Measurements from ENCODE around the gene FLRT1.

Gene FLRT1

DNA sequence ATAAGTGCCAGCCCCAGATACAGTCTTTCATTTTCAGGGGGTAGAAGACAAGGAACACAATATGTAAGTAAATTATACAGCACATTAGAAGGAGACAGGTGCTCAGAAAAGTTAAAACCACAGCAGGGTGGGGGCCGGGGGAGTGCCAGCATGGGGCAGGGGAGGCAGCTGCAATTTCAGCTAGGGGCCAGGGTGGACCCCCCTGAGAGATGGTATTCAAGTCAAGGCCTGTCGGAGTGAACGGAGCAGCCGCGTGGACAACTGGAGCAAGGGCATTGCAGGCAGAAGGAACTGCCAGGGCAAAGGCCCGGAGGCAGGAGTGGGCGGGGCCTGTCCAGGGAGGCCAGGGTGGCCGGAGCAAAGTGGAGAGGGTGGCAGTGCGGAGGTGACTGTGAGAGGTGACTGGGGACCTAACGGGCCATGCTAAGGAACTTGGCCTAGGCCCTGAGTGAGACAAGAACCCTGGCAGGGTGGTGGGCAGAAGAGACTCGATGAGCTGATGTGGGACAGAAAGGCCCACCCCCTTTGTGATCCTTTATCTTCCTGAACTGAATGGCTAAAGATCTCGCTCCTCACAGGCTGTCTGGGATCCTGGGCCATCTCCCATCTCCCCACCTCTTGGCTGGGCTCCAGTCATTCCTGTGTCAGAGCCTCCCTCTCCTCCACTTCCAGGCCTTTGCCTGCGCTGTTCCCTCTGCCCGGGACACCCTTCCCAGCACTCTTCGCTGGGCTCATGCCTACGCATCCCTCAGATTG is 22.4 kb upstream of the FLRT1 start:
- Mint-ChIP-seq H3K4me1 (peaks cover under 1% of the 10 kb centered on the region), H3K4me3 (no peak overlapping the region), H3K36me3 (peaks cover 8% of the 10 kb centered on the region), H3K27ac (no peak overlapping the region), H3K9me3 (peaks cover 6% of the 10 kb centered on the region)
- ATAC-seq (no peak), DNase-seq (ENCODE audit: low spot score in 2 of 2) (no peak)

DNA sequence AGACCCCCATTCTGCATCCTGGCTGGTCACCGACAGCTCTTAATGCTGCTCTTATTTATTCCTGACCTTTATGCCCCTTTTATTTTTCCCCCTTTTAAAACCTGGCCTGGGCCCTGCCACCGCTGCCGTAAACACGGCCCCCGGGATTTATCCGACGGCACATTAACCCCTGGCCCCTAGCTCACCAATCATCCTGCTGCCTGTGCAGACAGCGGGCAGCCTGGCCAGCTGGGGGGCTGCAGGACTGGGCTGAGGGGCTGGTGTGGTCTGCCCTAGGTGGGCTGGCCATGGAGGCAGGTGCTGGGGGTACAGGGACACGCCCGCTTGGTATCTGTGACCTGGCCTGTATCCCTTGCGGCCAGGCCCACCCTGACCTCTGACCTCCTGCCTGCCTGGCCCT is 21.4 kb upstream of the FLRT1 start:
- Mint-ChIP-seq H3K4me1 (no peaks in the 10 kb centered on the region), H3K36me3 (peaks cover 8% of the 10 kb centered on the region), H3K9me3 (peaks cover 6% of the 10 kb centered on the region), H3K27ac (no peak overlapping the region), H3K4me3 (no peak overlapping the region)
- ATAC-seq (no peak), DNase-seq (ENCODE audit: low spot score in 2 of 2) (no peak)

DNA sequence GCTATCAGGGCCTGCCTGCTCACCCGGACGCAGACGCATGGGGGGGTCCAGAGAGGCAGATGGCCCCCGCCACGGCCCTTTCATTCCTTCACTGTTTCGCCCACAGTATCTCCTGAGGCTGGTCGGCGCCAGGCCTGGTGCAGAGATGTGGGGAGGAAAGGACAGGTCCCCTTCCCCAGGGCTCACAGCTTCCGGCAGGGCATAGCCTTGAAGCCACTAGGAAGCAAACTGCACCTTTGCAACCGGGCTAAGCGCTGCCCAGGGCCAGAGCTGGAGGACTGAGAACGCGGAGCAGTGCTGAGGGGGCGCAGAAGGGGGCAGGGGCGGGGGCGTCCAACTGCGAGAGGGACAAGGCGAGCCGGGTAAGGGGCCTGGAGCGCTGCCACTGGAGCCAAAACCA is 20.2 kb upstream of the FLRT1 start:
- ATAC-seq (no peak), DNase-seq (ENCODE audit: low spot score in 2 of 2) (no peak)
- no peaks in the 10 kb centered on the region for H3K4me1 Mint-ChIP-seq
- H3K4me3 Mint-ChIP-seq, result no peak overlapping the region
- peaks cover 8% of the 10 kb centered on the region for H3K36me3 Mint-ChIP-seq
- H3K9me3 Mint-ChIP-seq, result peaks cover under 1% of the 10 kb centered on the region
- no peak overlapping the region for H3K27ac Mint-ChIP-seq

DNA sequence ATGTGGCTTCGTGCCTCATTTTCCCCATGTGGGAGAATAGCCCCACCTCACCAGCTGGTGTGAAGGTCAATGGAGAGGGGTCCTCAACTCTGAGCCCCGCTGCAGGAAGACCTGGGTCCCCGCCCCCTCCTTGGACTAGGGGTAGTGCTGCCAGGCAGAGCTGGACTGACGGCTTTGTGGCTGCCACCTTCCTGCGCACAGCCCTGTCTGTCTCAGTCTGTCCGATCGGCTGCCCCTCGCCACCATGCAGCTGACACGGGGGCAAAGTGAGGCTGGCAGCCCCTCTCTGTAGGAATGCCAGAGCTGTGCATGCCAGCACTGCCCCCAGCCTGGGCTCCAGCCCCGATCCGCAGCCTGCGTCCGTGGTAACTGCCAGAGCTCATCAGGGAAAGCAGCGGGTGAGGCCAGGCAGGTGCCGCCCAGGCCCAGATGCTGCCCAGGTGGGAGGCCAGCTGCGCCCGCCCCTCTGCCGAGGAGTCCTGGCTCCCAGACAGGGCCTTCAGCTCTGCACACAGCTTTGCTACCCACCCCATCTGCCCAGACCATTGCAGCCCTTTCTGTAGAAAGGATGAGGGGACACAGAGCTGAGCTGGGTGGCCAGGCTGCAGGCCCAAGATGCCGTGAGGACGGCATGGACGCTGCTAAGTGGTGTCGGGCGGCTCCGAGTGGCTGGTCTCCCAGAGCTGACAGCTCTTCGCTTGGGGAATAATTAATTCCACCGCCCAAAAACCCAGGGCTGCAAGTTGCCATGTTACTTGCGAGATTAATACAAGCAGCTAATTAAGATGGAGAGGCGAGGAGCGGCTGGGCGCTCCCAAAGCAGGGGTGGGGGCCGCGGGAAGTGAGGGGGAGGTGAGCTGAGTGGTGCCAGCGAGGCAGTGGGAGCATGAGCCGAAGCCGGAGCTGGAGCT is 19.5 kb upstream of the FLRT1 start:
- H3K36me3 Mint-ChIP-seq, result peaks cover 8% of the 10 kb centered on the region
- no peaks in the 10 kb centered on the region for H3K4me1 Mint-ChIP-seq
- no peak overlapping the region for H3K4me3 Mint-ChIP-seq
- no peak for DNase-seq (ENCODE audit: low spot score in 2 of 2)
- no peaks in the 10 kb centered on the region for H3K9me3 Mint-ChIP-seq
- no peak for ATAC-seq
- no peak overlapping the region for H3K27ac Mint-ChIP-seq

DNA sequence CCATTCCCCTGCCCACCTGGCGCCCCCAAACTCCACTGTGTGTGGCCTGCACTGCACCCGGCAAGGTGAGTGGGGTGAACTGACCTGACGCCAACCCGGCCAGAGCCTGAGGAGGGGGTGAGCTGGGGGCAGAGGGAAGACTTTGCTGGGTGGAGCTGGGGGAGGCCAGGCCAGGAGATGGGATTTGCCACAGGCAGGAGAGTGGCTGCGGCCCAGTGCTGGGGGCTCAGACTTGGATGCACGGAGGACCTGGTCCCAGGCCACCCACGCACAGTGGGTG is 17.8 kb upstream of the FLRT1 start:
- ATAC-seq (no peak), DNase-seq (ENCODE audit: low spot score in 2 of 2) (no peak)
- no peaks in the 10 kb centered on the region for H3K4me1 Mint-ChIP-seq
- H3K4me3 Mint-ChIP-seq, result no peak overlapping the region
- peaks cover 8% of the 10 kb centered on the region for H3K36me3 Mint-ChIP-seq
- H3K9me3 Mint-ChIP-seq, result no peaks in the 10 kb centered on the region
- H3K27ac Mint-ChIP-seq, result no peak overlapping the region

DNA sequence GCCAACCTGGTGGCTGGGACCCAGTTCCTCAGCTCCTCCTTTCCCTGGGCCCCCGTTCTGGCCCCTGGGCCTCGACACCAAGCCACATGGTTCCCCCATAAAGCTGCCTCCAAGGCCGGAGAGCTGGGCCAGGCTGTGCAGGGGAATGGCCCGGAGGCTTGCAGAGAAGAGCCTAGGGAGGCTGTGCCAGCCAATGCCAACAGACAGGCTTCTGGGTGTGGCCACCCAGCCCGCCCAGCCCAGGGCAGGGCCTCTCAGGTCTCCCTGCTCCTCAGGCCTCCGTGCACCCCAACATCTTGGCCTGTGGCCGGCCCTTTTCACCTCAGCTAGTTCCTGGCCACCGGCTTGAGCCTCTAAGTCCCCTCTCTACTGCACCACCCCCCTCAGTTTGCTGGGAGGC is 17.4 kb upstream of the FLRT1 start:
- no peak overlapping the region for H3K27ac Mint-ChIP-seq
- peaks cover 8% of the 10 kb centered on the region for H3K36me3 Mint-ChIP-seq
- H3K9me3 Mint-ChIP-seq, result no peaks in the 10 kb centered on the region
- no peak for DNase-seq (ENCODE audit: low spot score in 2 of 2)
- no peaks in the 10 kb centered on the region for H3K4me1 Mint-ChIP-seq
- H3K4me3 Mint-ChIP-seq, result no peak overlapping the region
- ATAC-seq, result no peak

DNA sequence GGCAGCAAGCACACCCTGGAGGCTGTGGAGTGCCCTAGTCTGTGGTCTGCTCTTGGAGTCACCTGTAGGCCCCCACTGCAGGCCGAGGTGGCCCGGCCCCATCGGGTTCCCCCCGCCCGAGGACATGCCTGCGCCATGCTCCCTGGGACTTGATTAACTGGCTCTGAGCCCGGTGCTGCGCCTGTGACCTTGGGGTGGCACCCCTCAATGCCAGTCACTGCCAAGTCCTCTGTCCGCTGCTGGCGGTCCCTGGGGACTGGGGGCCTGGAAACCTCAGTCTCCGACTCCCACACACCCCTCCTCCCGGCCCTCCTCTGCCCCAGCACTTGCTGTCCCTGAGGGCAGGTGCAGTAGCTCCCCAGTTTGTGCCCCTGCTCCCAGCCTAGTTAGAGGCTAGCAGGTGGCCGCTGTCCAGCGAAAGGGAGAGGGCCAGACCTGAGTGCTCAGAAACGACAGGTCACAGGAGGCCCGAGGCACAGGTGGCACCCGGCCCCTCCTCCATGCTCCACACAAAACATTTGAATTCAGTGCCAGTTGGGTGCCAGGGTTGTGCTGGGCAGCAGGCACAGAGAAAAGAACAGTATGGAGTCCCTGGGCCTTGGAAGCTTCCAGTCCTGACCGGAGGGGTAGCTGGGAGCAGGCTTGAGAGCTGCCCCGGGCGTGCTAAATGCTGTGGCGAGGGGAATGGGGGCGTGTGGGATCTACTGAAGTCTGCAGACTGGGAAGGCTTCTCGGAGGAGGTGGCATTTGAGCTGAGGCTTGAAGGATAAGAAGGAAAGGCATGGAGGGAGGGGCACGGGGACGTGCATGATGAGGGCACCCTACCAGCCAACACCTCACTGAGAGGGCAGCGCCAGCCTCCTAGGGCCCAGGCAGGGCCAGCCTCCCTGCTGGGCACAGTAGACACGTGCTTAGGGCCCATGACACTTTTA is 16.4 kb upstream of the FLRT1 start:
- Mint-ChIP-seq H3K4me3 (no peak overlapping the region), H3K36me3 (peaks cover 8% of the 10 kb centered on the region), H3K27ac (no peak overlapping the region), H3K9me3 (no peaks in the 10 kb centered on the region), H3K4me1 (no peaks in the 10 kb centered on the region)
- ATAC-seq, result no peak
- no peak for DNase-seq (ENCODE audit: low spot score in 2 of 2)

DNA sequence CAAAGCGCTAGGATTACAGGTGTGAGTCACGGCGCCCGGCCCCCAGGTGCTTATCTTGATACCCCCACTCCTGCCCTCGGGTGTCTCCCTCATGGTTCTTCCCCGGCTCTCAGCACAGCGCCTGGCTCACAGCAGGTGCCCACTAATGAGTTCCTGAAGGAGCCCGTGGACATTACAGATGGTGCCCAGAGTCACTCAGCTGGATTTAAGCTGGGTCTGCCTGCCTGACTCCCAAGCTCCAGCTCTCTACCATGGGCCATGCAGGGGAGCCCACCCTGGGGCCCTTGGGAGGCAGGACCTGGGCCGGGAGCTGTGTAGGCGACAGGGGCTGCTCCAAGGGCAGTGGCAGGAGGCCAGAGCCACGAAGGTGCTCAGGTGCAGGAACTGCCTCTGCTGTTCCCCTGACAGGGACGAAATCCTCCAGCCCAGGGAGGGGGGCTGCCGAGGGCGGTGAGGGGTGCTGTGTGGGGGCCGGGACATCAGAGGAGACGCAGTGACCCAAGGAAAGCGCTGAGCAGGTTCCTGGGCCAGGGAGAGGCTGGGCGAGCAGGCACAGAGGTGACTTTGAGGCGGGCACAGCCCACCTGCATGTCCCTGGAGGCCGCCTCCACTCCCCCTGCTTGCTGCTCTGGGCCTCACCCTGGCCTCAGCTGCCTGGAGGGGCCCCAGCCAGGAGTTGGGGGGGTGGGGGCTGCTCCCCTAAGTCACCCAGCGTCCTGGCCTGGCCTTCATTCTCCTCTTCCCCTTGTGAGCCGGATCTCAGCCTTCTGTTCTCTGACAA is 14.6 kb upstream of the FLRT1 start:
- no peaks in the 10 kb centered on the region for H3K4me1 Mint-ChIP-seq
- ATAC-seq, result no peak
- no peak for DNase-seq (ENCODE audit: low spot score in 2 of 2)

DNA sequence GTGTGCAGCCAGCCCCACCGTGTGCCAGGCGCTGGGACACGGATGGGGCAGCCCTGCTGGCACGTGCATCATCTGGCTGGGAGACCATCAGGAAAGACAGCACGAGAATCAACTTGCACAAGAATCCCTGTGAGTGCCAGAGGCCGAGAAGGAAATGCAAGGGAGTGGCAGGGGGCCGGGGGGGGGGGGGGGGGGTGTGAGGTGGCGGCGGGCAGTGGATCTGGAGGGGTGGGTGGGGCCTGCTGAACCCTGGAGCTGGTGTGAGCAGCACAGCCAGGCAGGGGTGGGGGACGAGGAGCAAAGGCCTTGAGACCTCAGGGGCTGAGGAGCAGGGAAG is 14.0 kb upstream of the FLRT1 start:
- ATAC-seq, result no peak
- no peak for DNase-seq (ENCODE audit: low spot score in 2 of 2)
- Mint-ChIP-seq H3K4me3 (no peak overlapping the region), H3K36me3 (no peaks in the 10 kb centered on the region), H3K4me1 (no peaks in the 10 kb centered on the region), H3K9me3 (no peaks in the 10 kb centered on the region), H3K27ac (no peak overlapping the region)

More for the DNA sequence above, 14.6 kb upstream of the FLRT1 start:
- H3K9me3 Mint-ChIP-seq, result no peaks in the 10 kb centered on the region
- no peak overlapping the region for H3K4me3 Mint-ChIP-seq
- no peaks in the 10 kb centered on the region for H3K36me3 Mint-ChIP-seq
- no peak overlapping the region for H3K27ac Mint-ChIP-seq

DNA sequence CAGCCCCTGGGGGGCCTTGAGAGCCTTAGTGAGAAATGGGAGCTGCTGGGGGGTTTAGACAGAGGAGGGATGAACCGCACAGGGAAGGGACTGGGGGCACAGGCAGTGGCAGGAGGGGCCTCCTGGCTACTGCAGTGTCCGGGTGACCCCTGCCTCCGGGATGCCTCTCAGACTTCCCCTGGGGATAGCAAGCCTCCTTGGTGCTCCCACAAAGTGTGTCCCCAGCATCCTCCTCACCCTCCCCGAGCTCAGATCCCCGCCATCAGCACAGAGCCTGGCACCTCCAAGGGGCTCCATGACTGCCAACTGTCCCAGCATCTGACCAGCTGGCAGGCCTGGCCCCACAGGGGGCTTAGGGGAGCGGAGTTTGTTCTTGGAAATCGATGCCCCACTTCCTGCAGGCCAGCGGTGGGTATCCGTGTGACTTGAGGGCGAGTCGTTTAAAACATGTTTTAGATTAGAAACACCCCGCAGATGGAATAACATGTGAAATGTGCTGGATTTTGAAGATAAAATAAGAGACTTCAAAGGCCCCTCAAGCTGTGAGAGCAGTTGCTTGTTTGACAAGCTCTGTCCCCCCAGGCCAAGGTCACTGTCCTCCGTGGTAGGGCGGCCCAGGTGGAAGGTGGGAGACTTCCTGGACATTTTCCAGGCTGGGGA is 13.5 kb upstream of the FLRT1 start:
- Mint-ChIP-seq H3K36me3 (no peaks in the 10 kb centered on the region), H3K27ac (no peak overlapping the region), H3K9me3 (no peaks in the 10 kb centered on the region), H3K4me1 (no peaks in the 10 kb centered on the region), H3K4me3 (no peak overlapping the region)
- no peak for DNase-seq (ENCODE audit: low spot score in 2 of 2)
- ATAC-seq, result no peak

DNA sequence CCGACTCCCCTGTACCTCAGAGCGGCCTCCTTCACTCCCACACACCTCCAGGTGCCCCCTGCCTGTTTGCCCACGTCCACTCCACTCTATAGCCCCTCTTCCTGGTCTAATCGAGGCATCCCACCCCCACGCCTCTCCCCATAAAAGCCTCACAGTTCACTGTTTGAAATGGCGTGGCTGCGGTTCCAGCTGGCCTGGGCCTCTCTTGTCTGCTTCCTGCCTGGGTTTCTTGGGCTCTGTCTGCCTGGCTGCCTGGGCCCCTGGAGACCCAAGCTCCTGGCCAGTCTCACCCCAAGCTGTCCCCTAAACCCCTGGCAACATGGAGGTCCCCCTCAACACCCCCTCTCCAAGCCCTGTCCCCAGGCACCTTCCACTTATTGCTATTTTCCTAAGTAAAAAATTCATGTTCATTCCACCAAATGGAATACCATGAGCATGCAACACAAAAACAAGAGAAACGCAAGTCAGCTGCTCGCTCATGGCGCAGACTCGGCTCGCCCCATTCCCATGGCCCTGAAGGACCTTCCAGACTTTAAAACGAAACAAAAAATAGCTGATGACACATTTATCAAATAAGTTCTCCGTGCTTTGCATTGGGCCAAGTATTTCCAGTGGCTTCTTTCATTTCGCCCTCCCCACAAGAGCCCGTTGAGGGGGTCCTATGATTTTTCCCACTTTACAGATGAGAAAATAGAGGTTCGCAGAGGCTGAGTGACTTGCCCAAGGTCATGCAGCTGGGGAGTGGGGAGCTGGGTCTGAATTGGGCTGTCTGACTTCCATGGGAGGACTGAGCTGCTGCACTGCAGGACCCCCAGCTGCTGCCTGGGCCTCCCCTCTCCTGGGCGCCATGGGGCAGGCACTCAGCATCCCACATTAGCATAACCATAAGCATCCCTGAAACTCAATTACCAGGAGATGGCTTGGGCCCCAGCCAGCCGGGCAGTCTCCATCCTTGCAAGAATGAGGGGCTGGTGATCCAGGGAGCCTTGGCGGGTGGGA is 11.7 kb upstream of the FLRT1 start:
- Mint-ChIP-seq H3K9me3 (no peaks in the 10 kb centered on the region), H3K36me3 (no peaks in the 10 kb centered on the region), H3K4me3 (no peak overlapping the region), H3K27ac (no peak overlapping the region), H3K4me1 (no peaks in the 10 kb centered on the region)
- DNase-seq (ENCODE audit: low spot score in 2 of 2) (no peak), ATAC-seq (no peak)

DNA sequence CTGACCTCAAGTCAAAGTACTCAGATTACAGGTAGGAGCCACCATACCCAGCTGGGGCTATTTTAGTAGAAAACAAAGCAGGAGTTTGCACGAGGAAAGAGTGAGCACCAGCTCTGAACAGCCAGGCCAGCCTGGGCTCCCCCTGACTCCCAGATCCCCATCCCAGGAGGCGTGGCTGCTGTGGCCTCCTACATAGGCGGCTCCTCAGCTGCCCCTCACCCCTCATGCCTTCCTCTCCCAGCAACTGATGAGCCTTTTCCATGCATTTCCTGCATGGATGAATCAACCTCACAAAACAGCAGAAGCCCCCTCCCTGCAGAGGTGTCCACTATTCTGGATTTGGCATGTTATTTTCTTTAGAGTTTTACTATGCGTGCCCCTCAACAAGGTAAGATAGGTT is 10.5 kb upstream of the FLRT1 start:
- H3K4me3 Mint-ChIP-seq, result no peak overlapping the region
- H3K9me3 Mint-ChIP-seq, result no peaks in the 10 kb centered on the region
- no peaks in the 10 kb centered on the region for H3K4me1 Mint-ChIP-seq
- DNase-seq (ENCODE audit: low spot score in 2 of 2) (no peak), ATAC-seq (no peak)
- no peak overlapping the region for H3K27ac Mint-ChIP-seq
- H3K36me3 Mint-ChIP-seq, result no peaks in the 10 kb centered on the region

DNA sequence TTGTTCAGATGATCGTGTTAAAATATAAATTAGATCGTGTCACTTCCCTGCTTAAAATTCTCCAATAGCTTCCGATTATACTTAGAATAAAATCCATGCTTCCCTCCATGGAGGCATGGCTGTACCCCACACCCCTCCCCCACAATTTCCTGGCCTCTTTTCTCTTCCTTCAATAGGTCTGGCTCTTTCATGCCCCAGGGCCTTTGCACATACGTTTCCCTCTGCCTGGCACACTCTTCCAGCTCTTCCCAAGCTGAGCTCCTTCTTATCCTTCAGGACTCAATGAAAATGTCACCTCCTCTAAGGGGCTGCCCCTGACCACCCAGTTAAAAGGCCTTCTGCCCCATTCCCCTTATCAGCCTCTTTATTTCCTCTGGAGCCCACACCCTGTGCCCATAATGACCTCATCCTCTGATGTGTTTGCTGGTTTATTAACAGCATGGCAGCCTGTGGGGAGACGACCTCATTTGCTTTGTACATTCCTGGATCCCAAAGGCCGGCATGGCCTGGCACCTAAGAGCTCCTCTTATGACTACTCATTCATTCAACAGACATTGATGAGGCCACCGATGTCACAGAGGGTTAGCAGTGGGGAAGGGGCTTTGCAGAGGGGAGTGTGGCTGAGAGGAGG is 9.0 kb upstream of the FLRT1 start:
- DNase-seq (ENCODE audit: low spot score in 2 of 2) (no peak), ATAC-seq (no peak)
- Mint-ChIP-seq H3K36me3 (no peaks in the 10 kb centered on the region), H3K9me3 (no peaks in the 10 kb centered on the region), H3K4me3 (no peak overlapping the region), H3K4me1 (no peaks in the 10 kb centered on the region), H3K27ac (no peak overlapping the region)
